Osteocyte (in vitro differentiated cells): ENCODE results near the gene HAAO. TPM values are rescaled to one million over a fixed set of nuclear protein-coding genes. Genes with fewer than 3 reads are reported as not detected.

Source experiments
- DNase-seq: peaks from one replicate; pipeline ENCODE4 v3.0.0; 2021; ENCODE audit warnings: mixed read lengths; ENCODE audit not compliant: unreplicated experiment; ENCODE audit errors: extremely low spot score
- H3K27ac Mint-ChIP-seq: one replicate; pipeline ENCODE4 v1.8.0; 2021; ENCODE audit warnings: mild to moderate bottlenecking, mixed read lengths; ENCODE audit not compliant: unreplicated experiment
- H3K27me3 Mint-ChIP-seq: one replicate; pipeline ENCODE4 v1.8.0; 2021; ENCODE audit warnings: mixed read lengths; ENCODE audit not compliant: unreplicated experiment
- H3K36me3 Mint-ChIP-seq: one replicate; pipeline ENCODE4 v1.8.0; 2021; ENCODE audit warnings: mixed read lengths; ENCODE audit not compliant: unreplicated experiment
- H3K4me1 Mint-ChIP-seq: one replicate; pipeline ENCODE4 v1.8.0; 2021; ENCODE audit warnings: mixed read lengths; ENCODE audit not compliant: unreplicated experiment
- H3K4me3 Mint-ChIP-seq: one replicate; pipeline ENCODE4 v1.8.0; 2021; ENCODE audit warnings: mild to moderate bottlenecking, moderate library complexity, mixed read lengths; ENCODE audit not compliant: unreplicated experiment
- H3K9me3 Mint-ChIP-seq: one replicate; pipeline ENCODE4 v1.8.0; 2021; ENCODE audit warnings: mixed read lengths; ENCODE audit not compliant: unreplicated experiment
- CTCF ChIP-seq: fragments of 200-600 bp; sonication (generic); IDR thresholded peaks from 2 replicates; pipeline ENCODE4 v1.5.0; 2021; ENCODE audit warnings: antibody characterized with exemption, mild to moderate bottlenecking, moderate library complexity
- total RNA-seq: library from RNA; stranded (reverse); gene quantifications from 2 replicates; pipeline ENCODE4 v1.2.1, GENCODE V29; 2021

The HAAO gene
- total RNA-seq, 1 donor from 2014 or later = 1.1 TPM

GRCh38 chr2:42757981-42758740 is 34.2 kb downstream of the HAAO start:
- Mint-ChIP-seq H3K4me3 (no peak overlapping the region), H3K27me3 (no peaks in the 10 kb centered on the region), H3K27ac (no peak overlapping the region), H3K9me3 (no peaks in the 10 kb centered on the region), H3K4me1 (peaks cover 21% of the 10 kb centered on the region), H3K36me3 (peaks cover 25% of the 10 kb centered on the region)
- no peak for DNase-seq
- no peak for TF ChIP-seq CTCF

GRCh38 chr2:42756966-42757513 is 35.3 kb downstream of the HAAO start:
- Mint-ChIP-seq H3K4me1 (peaks cover 21% of the 10 kb centered on the region), H3K36me3 (peaks cover 23% of the 10 kb centered on the region), H3K9me3 (no peaks in the 10 kb centered on the region), H3K27ac (no peak overlapping the region), H3K4me3 (no peak overlapping the region), H3K27me3 (no peaks in the 10 kb centered on the region)
- DNase-seq = no peak
- no peak for TF ChIP-seq CTCF

DNA sequence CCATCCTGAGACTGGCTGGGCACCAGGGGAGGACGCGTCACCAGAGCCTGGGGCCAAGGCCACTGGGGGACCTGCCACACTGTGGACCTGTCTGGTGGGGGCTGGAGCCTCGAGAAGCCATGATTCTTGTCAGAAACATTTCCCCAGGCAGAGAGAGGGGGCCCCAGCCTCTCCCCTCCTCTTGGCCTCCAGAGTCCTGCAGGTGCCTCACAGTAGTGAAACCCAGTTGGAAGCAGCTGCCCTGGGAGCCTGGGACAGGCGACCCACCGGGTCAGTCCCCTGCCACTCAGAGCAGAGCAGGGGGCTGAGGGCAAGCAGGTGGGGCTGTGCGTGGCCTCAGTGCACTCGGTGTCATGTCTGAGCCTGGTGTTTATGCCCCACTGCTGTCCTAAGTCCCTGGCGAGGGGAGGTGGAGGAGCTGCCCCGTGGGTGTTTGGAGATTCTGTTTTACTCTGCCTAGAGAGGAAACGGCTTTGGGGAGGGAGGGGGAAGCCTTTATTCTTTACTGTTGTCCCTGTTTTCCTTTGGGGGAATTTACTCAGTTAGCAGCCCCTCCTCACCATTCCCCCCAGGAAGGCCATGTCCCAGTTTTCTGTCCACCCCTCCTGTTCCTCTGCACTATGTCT is 36.1 kb downstream of the HAAO start:
- Mint-ChIP-seq H3K27me3 (no peaks in the 10 kb centered on the region), H3K9me3 (no peaks in the 10 kb centered on the region), H3K4me3 (no peak overlapping the region), H3K4me1 (peaks cover 21% of the 10 kb centered on the region), H3K27ac (no peak overlapping the region), H3K36me3 (peaks cover 25% of the 10 kb centered on the region)
- no peak for DNase-seq
- TF ChIP-seq CTCF = no peak

DNA sequence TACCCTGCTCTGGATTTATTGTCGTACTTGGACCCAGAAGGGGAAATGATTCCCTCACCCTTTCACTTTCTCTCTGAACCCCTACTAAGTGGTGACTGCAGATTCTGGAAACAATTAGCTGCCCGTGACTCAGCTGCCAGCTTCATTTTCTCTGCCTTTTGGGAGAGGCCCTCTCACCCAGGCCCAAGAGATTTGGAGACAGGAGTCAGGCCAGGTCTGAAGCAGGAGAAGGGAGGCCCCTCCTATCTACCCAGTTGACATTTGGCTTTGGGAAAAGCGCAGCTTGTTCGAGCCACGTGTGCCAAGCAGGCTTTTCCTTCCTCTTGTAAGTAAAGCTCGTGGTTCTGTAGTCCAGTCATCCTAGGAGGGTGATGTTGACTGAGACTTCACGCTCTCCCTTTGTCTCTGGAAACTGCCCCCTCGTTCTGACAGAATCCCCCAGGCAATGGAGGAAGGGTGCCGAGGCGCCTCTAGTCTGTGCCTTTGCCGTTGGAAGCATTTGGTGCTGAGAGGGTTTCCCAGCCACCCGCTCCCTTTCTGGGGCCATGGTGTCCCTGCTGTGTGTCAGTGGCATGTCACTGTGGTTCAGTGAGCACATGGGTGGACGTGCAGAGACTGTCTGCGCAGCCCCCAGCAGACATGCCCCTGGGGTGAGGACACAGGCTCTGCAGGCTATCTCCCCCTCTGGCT is 37.0 kb downstream of the HAAO start:
- Mint-ChIP-seq H3K4me3 (no peak overlapping the region), H3K4me1 (peaks cover 21% of the 10 kb centered on the region), H3K27ac (peak overlapping the region; percentile 42), H3K27me3 (no peaks in the 10 kb centered on the region), H3K36me3 (peaks cover 28% of the 10 kb centered on the region), H3K9me3 (no peaks in the 10 kb centered on the region)
- DNase-seq = no peak
- TF ChIP-seq CTCF = no peak

DNA sequence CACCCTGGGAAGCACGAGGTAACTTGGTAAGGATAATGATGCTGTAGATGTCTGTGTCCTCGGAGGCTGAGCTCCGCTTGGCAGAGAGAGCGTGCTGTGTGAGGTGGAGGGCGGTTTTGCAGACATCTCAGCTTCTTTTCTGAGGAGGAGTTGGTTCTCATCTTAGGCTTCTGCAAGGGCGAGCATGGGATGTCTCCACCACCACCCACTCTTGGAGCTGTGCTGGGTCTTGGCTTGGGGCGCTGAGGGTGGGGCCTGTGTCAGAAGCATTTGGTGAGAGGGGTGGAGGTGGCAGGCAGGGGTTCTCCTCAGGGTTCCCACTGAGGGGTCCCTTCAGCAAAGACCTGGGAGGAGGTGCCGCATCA is 37.6 kb downstream of the HAAO start:
- Mint-ChIP-seq H3K9me3 (no peaks in the 10 kb centered on the region), H3K4me3 (no peak overlapping the region), H3K27me3 (no peaks in the 10 kb centered on the region), H3K36me3 (peaks cover 27% of the 10 kb centered on the region), H3K4me1 (peaks cover 21% of the 10 kb centered on the region), H3K27ac (peak overlapping the region; percentile 42)
- TF ChIP-seq CTCF = no peak
- no peak for DNase-seq
